Erythroblast (primary cell): ENCODE data around the gene LAMB2.

Experiments used
- GATA1 ChIP-seq: IDR thresholded peaks from 2 replicates; pipeline ENCODE4 v1.6.1; 2011; ENCODE audit warnings: low read depth, mild to moderate bottlenecking, control low read depth, low read length, moderate library complexity
- POLR2A ChIP-seq: IDR thresholded peaks from 2 replicates; pipeline ENCODE4 v1.6.1; 2011; ENCODE audit warnings: mild to moderate bottlenecking, low read length

DNA sequence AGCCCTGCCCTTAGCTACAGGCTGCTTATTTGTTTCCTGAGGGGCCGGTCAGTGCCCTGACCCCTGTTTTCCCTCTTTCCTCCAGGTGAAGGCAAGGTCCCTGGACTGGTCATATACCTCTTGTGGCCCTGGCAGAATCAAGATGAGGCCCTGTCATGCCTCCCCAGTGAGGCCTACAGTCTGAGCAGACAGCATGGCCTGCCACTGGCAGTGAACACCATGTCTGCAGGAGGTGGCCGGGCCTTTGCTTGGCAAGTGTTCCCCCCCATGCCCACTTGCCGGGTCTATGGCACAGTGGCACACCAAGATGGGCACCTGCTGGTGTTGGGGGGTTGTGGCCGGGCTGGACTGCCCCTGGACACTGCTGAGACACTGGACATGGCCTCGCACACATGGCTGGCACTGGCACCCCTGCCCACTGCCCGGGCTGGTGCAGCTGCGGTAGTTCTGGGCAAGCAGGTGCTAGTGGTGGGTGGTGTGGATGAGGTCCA, 39.7 kb upstream of the LAMB2 start:
- TF ChIP-seq POLR2A (no peak), GATA1 (no peak)
